Measurements from ENCODE around the gene SMYD3.

The SMYD3 gene

DNA sequence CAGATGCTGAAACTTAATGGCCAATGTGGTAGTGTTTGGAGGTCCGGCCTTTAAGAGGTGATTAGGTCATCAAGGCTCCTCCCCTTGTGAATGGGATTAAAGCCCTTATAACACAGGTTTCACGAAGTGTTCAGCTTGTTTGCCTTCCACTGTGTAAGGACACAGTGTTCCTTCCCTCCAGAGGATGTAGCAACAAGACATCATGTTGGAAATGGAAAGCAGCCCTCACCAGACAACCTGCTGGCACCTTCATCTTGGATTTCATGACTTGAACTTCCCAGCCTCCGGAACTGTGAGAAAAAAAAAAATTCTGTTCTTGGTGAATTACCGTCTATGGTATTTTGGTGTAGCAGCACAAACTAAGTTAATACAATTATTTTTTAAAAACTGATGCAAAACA lies 738.5 kb downstream of the SMYD3 start:
- Histone ChIP-seq H4K8ac (ENCODE audit: low read length) (no peak overlapping the region), H3K18ac (ENCODE audit: low read depth in 1 of 2, low read length in 2 of 2) (no peak overlapping the region), H3K79me1 (replicated peaks; ENCODE audit: low read length, poor library complexity, severe bottlenecking) (no peaks in the 10 kb centered on the region), H2AFZ (ENCODE audit: low read depth, low read length) (no peak overlapping the region), H2BK120ac (ENCODE audit: low read depth, low read length) (no peak overlapping the region), H3K9me3 (ENCODE audit: control insufficient read depth, low read length) (no peaks in the 10 kb centered on the region), H3K4me3 (ENCODE audit: insufficient read depth in 1 of 2, low read depth in 1 of 2, low read length in 2 of 2) (no peak overlapping the region), H3K27me3 (ENCODE audit: control insufficient read depth in 1 of 2, insufficient read depth in 1 of 2, low read length in 2 of 2) (no peaks in the 10 kb centered on the region), H3K4me2 (ENCODE audit: low read length, poor library complexity, severe bottlenecking) (no peak overlapping the region), H3K14ac (ENCODE audit: low read length in 2 of 2) (no peak overlapping the region), H3K4ac (ENCODE audit: low read depth in 1 of 2, low read length in 2 of 2) (peak overlapping the region in 1 of 2 experiments; percentile 2), H2BK15ac (ENCODE audit: low read depth, poor library complexity, severe bottlenecking) (no peak overlapping the region), H2BK5ac (ENCODE audit: low read depth, low read length, poor library complexity, severe bottlenecking) (no peak overlapping the region), H4K91ac (ENCODE audit: low read length) (no peak overlapping the region), H3K36me3 (ENCODE audit: control insufficient read depth in 1 of 2, insufficient read depth in 2 of 2, low read depth in 1 of 2, low read length in 2 of 2) (peaks cover 5 to 11% of the 10 kb centered on the region in 2 experiments), H3K23ac (ENCODE audit: low read length in 2 of 2) (no peak overlapping the region), H3K27ac (ENCODE audit: low read length, poor library complexity, severe bottlenecking) (no peak overlapping the region), H2AK5ac (ENCODE audit: low read length, severe bottlenecking) (no peak overlapping the region), H2BK12ac (ENCODE audit: low read length in 2 of 2) (no peak overlapping the region), H3K4me1 (ENCODE audit: control insufficient read depth, insufficient read depth, low read depth, low read length) (peaks cover 6% of the 10 kb centered on the region), H3K9ac (ENCODE audit: low read length) (no peak overlapping the region)
- WGBS: 90% methylated on average over 2 of the region's 4 CpGs
- no peak for DNase-seq

DNA sequence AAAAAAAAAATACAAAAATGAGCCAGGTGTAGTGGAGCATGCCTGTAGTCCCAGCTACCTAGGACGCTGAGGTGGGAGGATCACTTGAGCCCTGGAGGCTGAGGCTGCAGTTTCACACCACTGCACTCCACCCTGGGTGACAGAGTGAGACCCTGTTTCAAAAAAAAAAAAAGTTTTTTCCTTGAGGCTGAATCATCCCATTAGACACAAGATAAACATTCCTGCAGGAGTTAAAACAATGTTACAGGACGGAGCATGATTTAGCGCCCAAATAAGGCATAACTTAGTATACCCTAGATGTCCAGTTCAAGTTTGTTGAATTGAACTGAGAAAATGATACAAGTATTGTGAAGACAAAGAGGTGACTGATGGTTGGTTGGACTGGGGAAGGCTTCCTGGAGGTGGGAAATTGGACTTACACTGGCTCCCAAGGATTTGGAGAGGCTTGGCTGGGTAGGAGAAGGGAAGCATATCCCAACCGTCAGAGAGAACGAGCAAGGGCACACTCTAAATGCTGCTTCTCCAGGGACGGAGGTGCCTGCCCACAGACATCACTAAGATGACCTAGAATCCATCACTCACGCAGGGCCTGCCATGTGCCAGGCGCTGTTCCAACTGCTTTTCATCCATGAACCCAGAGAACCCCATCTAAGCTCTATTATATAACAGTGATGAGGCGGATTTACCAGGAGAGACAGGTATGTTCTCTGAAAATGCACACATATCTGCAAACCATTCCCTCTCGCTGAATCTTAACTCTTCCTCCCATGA lies 741.7 kb downstream of the SMYD3 start:
- no peak overlapping the region for H2BK120ac ChIP-seq (ENCODE audit: low read depth, low read length)
- no peak overlapping the region for H3K23ac ChIP-seq (ENCODE audit: low read length in 2 of 2)
- peak overlapping the region; percentile 68 for H2BK5ac ChIP-seq (ENCODE audit: low read depth, low read length, poor library complexity, severe bottlenecking)
- H3K4me1 ChIP-seq (ENCODE audit: control insufficient read depth, insufficient read depth, low read depth, low read length): peaks cover 10% of the 10 kb centered on the region
- peak overlapping the region; percentile 18 to 65 for H2BK12ac ChIP-seq (ENCODE audit: low read length in 2 of 2)
- no peaks in the 10 kb centered on the region for H3K27me3 ChIP-seq (ENCODE audit: control insufficient read depth in 1 of 2, insufficient read depth in 1 of 2, low read length in 2 of 2)
- H2AK5ac ChIP-seq (ENCODE audit: low read length, severe bottlenecking): peak overlapping the region; percentile 44
- H2AFZ ChIP-seq (ENCODE audit: low read depth, low read length): no peak overlapping the region
- no peak overlapping the region for H2BK15ac ChIP-seq (ENCODE audit: low read depth, poor library complexity, severe bottlenecking)
- H3K18ac ChIP-seq (ENCODE audit: low read depth in 1 of 2, low read length in 2 of 2): peak overlapping the region; percentile 72 to 81
- no peaks in the 10 kb centered on the region for H3K9me3 ChIP-seq (ENCODE audit: control insufficient read depth, low read length)
- DNase-seq: peak; percentile 60
- H3K36me3 ChIP-seq (ENCODE audit: control insufficient read depth in 1 of 2, insufficient read depth in 2 of 2, low read depth in 1 of 2, low read length in 2 of 2): peaks cover 8 to 11% of the 10 kb centered on the region in 2 experiments
- H4K91ac ChIP-seq (ENCODE audit: low read length): peak overlapping the region; percentile 25
- peak overlapping the region in 1 of 2 experiments; percentile 37 for H3K4ac ChIP-seq (ENCODE audit: low read depth in 1 of 2, low read length in 2 of 2)
- no peak overlapping the region for H4K8ac ChIP-seq (ENCODE audit: low read length)
- no peak overlapping the region for H3K4me3 ChIP-seq (ENCODE audit: insufficient read depth in 1 of 2, low read depth in 1 of 2, low read length in 2 of 2)
- peak overlapping the region in 1 of 2 experiments; percentile 86 for H3K14ac ChIP-seq (ENCODE audit: low read length in 2 of 2)
- 69% methylated on average over 9 of the region's 10 CpGs for WGBS
- H3K79me1 ChIP-seq (replicated peaks; ENCODE audit: low read length, poor library complexity, severe bottlenecking): no peaks in the 10 kb centered on the region
- no peak overlapping the region for H3K9ac ChIP-seq (ENCODE audit: low read length)
- no peak overlapping the region for H3K27ac ChIP-seq (ENCODE audit: low read length, poor library complexity, severe bottlenecking)
- no peak overlapping the region for H3K4me2 ChIP-seq (ENCODE audit: low read length, poor library complexity, severe bottlenecking)

DNA sequence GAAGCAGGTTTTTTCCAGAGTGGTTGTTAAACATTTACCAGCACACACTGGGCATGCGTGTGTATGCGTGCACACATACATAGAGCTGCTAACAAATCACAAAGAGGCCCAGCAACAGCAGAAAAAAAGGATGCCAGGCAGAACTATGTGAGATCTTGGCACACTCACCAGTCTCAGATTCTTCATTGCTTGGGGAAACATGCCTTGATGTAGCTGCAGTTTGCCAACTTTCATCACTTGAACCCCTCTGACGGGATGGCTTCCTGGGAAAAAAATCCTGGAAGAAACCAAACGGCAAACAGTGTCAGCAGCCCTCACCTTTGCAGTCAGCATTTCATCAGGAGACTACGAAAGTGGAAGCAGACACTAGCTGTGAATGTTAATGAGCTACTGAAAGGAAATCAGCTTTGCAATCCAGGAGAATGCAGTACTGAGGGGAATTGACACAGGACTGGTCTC lies 743.2 kb downstream of the SMYD3 start:
- H3K79me1 ChIP-seq (replicated peaks; ENCODE audit: low read length, poor library complexity, severe bottlenecking): no peaks in the 10 kb centered on the region
- H2BK120ac ChIP-seq (ENCODE audit: low read depth, low read length): no peak overlapping the region
- no peak overlapping the region for H2AK5ac ChIP-seq (ENCODE audit: low read length, severe bottlenecking)
- H4K8ac ChIP-seq (ENCODE audit: low read length): no peak overlapping the region
- no peak overlapping the region for H3K4me2 ChIP-seq (ENCODE audit: low read length, poor library complexity, severe bottlenecking)
- WGBS: 86% methylated on average over 5 of the region's 5 CpGs
- no peaks in the 10 kb centered on the region for H3K9me3 ChIP-seq (ENCODE audit: control insufficient read depth, low read length)
- no peak overlapping the region for H3K23ac ChIP-seq (ENCODE audit: low read length in 2 of 2)
- H2BK12ac ChIP-seq (ENCODE audit: low read length in 2 of 2): no peak overlapping the region
- no peak for DNase-seq
- H3K14ac ChIP-seq (ENCODE audit: low read length in 2 of 2): no peak overlapping the region
- H3K4me1 ChIP-seq (ENCODE audit: control insufficient read depth, insufficient read depth, low read depth, low read length): peaks cover 10% of the 10 kb centered on the region
- no peak overlapping the region for H3K4ac ChIP-seq (ENCODE audit: low read depth in 1 of 2, low read length in 2 of 2)
- no peaks in the 10 kb centered on the region for H3K27me3 ChIP-seq (ENCODE audit: control insufficient read depth in 1 of 2, insufficient read depth in 1 of 2, low read length in 2 of 2)
- H2BK5ac ChIP-seq (ENCODE audit: low read depth, low read length, poor library complexity, severe bottlenecking): no peak overlapping the region
- H3K9ac ChIP-seq (ENCODE audit: low read length): no peak overlapping the region
- no peak overlapping the region for H3K4me3 ChIP-seq (ENCODE audit: insufficient read depth in 1 of 2, low read depth in 1 of 2, low read length in 2 of 2)
- no peak overlapping the region for H2AFZ ChIP-seq (ENCODE audit: low read depth, low read length)
- H3K18ac ChIP-seq (ENCODE audit: low read depth in 1 of 2, low read length in 2 of 2): peak overlapping the region in 1 of 2 experiments; percentile 14
- no peak overlapping the region for H3K27ac ChIP-seq (ENCODE audit: low read length, poor library complexity, severe bottlenecking)
- H3K36me3 ChIP-seq (ENCODE audit: control insufficient read depth in 1 of 2, insufficient read depth in 2 of 2, low read depth in 1 of 2, low read length in 2 of 2): peaks cover 8 to 11% of the 10 kb centered on the region in 2 experiments
- H4K91ac ChIP-seq (ENCODE audit: low read length): no peak overlapping the region
- H2BK15ac ChIP-seq (ENCODE audit: low read depth, poor library complexity, severe bottlenecking): no peak overlapping the region

DNA sequence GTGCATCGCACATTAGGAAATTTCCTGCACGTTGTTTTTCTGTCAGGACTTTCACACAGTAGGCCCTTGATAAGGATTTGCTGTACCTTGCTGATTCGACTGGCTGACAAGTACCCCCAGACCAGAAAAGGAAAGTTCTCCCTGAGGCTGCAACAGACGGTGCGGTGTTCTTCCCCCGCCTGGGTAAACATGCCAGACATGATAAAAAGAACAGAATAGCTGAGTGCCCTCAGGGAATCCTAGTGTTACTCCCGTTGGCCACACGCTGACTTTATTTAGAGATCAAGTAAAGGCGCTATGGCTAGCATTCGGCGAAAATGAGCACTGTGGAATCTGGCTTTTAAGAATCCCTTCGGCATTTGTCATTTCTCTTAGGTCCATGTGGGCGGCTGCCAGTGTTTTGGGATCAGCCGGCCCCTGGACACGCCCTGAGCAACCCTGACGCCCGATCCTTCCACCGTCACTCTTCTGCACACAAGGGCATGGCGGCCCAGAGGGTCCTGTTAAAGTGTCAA lies 744.6 kb downstream of the SMYD3 start:
- Histone ChIP-seq H2AK5ac (ENCODE audit: low read length, severe bottlenecking) (no peak overlapping the region), H3K4ac (ENCODE audit: low read depth in 1 of 2, low read length in 2 of 2) (no peak overlapping the region), H3K79me1 (replicated peaks; ENCODE audit: low read length, poor library complexity, severe bottlenecking) (no peaks in the 10 kb centered on the region), H3K9ac (ENCODE audit: low read length) (no peak overlapping the region), H3K4me1 (ENCODE audit: control insufficient read depth, insufficient read depth, low read depth, low read length) (peaks cover 10% of the 10 kb centered on the region), H4K8ac (ENCODE audit: low read length) (no peak overlapping the region), H3K27ac (ENCODE audit: low read length, poor library complexity, severe bottlenecking) (no peak overlapping the region), H3K23ac (ENCODE audit: low read length in 2 of 2) (no peak overlapping the region), H3K4me3 (ENCODE audit: insufficient read depth in 1 of 2, low read depth in 1 of 2, low read length in 2 of 2) (no peak overlapping the region), H3K14ac (ENCODE audit: low read length in 2 of 2) (no peak overlapping the region), H4K91ac (ENCODE audit: low read length) (no peak overlapping the region), H3K36me3 (ENCODE audit: control insufficient read depth in 1 of 2, insufficient read depth in 2 of 2, low read depth in 1 of 2, low read length in 2 of 2) (peaks cover 6 to 7% of the 10 kb centered on the region in 2 experiments), H2BK15ac (ENCODE audit: low read depth, poor library complexity, severe bottlenecking) (no peak overlapping the region), H3K9me3 (ENCODE audit: control insufficient read depth, low read length) (no peaks in the 10 kb centered on the region), H3K18ac (ENCODE audit: low read depth in 1 of 2, low read length in 2 of 2) (no peak overlapping the region), H2BK120ac (ENCODE audit: low read depth, low read length) (no peak overlapping the region), H3K27me3 (ENCODE audit: control insufficient read depth in 1 of 2, insufficient read depth in 1 of 2, low read length in 2 of 2) (no peaks in the 10 kb centered on the region), H2BK12ac (ENCODE audit: low read length in 2 of 2) (no peak overlapping the region), H2AFZ (ENCODE audit: low read depth, low read length) (no peak overlapping the region), H3K4me2 (ENCODE audit: low read length, poor library complexity, severe bottlenecking) (no peak overlapping the region), H2BK5ac (ENCODE audit: low read depth, low read length, poor library complexity, severe bottlenecking) (no peak overlapping the region)
- no peak for DNase-seq
- WGBS: 92% methylated on average over 19 of the region's 19 CpGs
